Trophoblast cell (in vitro differentiated cells and primary cell): ENCODE results near the gene RIT2.

Experiments used
- DNase-seq, 2 donors: peaks; one replicate each; pipeline ENCODE4 v3.0.0-alpha.2; 2016
- H2AFZ ChIP-seq: 2 replicates; pipeline ENCODE4 v1.6.1; 2013; ENCODE audit warnings: low read length, moderate library complexity, mild to moderate bottlenecking; ENCODE audit not compliant: insufficient read depth, poor library complexity
- H2AK5ac ChIP-seq: 2 replicates; pipeline ENCODE4 v1.6.1; 2013; ENCODE audit warnings: mild to moderate bottlenecking, low read length
- H2BK120ac ChIP-seq: 2 replicates; pipeline ENCODE4 v1.6.1; 2013; ENCODE audit warnings: low read length, mild to moderate bottlenecking, moderate library complexity; ENCODE audit not compliant: insufficient read depth, poor library complexity
- H2BK12ac ChIP-seq: 2 replicates; pipeline ENCODE4 v1.6.1; 2013; ENCODE audit warnings: mild to moderate bottlenecking, low read length, moderate library complexity
- H2BK5ac ChIP-seq: 2 replicates; pipeline ENCODE4 v1.6.1; 2013; ENCODE audit warnings: low read length, low read depth, moderate library complexity, mild to moderate bottlenecking; ENCODE audit not compliant: poor library complexity
- H3K14ac ChIP-seq: 2 replicates; pipeline ENCODE4 v1.6.1; 2013; ENCODE audit warnings: mild to moderate bottlenecking, low read length
- H3K18ac ChIP-seq: 2 replicates; pipeline ENCODE4 v1.6.1; 2013; ENCODE audit warnings: mild to moderate bottlenecking, low read length
- H3K23ac ChIP-seq: 2 replicates; pipeline ENCODE4 v1.6.1; 2013; ENCODE audit warnings: low read length
- H3K27ac ChIP-seq: 2 replicates; pipeline ENCODE4 v1.5.1; 2013; ENCODE audit warnings: low read depth, mild to moderate bottlenecking, inconsistent platforms, low read length, moderate library complexity
- H3K27me3 ChIP-seq: 2 replicates; pipeline ENCODE4 v1.6.1; 2013; ENCODE audit warnings: inconsistent platforms, mild to moderate bottlenecking, low read length, moderate library complexity; ENCODE audit not compliant: insufficient read depth
- H3K36me3 ChIP-seq, 2 experiments: 1 replicate in 1 of 2; 2 replicates in 1 of 2; pipeline ENCODE4 v1.6.1; 2013; ENCODE audit warnings: low read length in 2 of 2, mild to moderate bottlenecking in 2 of 2, moderate library complexity in 1 of 2; ENCODE audit not compliant: insufficient read depth in 2 of 2, control insufficient read depth in 1 of 2
- H3K4ac ChIP-seq: 2 replicates; pipeline ENCODE4 v1.6.1; 2013; ENCODE audit warnings: low read depth, mild to moderate bottlenecking, low read length, moderate library complexity
- H3K4me1 ChIP-seq, 2 experiments: 1 replicate in 1 of 2; 2 replicates in 1 of 2; pipeline ENCODE4 v1.6.1; 2013; ENCODE audit warnings: low read length in 2 of 2, mild to moderate bottlenecking in 2 of 2, moderate library complexity in 1 of 2; ENCODE audit not compliant: insufficient read depth in 2 of 2, control insufficient read depth in 1 of 2
- H3K4me2 ChIP-seq: 2 replicates; pipeline ENCODE4 v1.6.1; 2013; ENCODE audit warnings: inconsistent platforms, mild to moderate bottlenecking, low read length, moderate library complexity
- H3K4me3 ChIP-seq: 2 replicates; pipeline ENCODE4 v1.5.1; 2013; ENCODE audit warnings: mild to moderate bottlenecking, low read depth, low read length, inconsistent platforms
- H3K79me1 ChIP-seq: one replicate; pipeline ENCODE4 v1.6.1; 2013; ENCODE audit warnings: low read length
- H3K79me2 ChIP-seq: 2 replicates; pipeline ENCODE4 v1.6.1; 2013; ENCODE audit warnings: low read length, mild to moderate bottlenecking; ENCODE audit not compliant: control insufficient read depth, insufficient read depth, poor library complexity
- H3K9ac ChIP-seq: 2 replicates; pipeline ENCODE4 v1.6.1; 2013; ENCODE audit warnings: mild to moderate bottlenecking, low read length
- H3K9me3 ChIP-seq: 2 replicates; pipeline ENCODE4 v1.6.1; 2013; ENCODE audit warnings: low read depth, mild to moderate bottlenecking, control low read depth, inconsistent platforms, low read length; ENCODE audit not compliant: insufficient read depth
- H4K12ac ChIP-seq: 2 replicates; pipeline ENCODE4 v1.6.1; 2013; ENCODE audit warnings: low read depth, mild to moderate bottlenecking, low read length, moderate library complexity
- H4K8ac ChIP-seq: 2 replicates; pipeline ENCODE4 v1.6.1; 2013; ENCODE audit warnings: low read depth, mild to moderate bottlenecking, low read length, moderate library complexity
- H4K91ac ChIP-seq: one replicate; pipeline ENCODE4 v1.6.1; 2013; ENCODE audit warnings: low read depth, mild to moderate bottlenecking, low read length, moderate library complexity
- WGBS: extraction: QIAGEN DNeasy Blood & Tissue Kit; methylation state at CpG from one replicate; pipeline ENCODE4 v1.1.7; 2013; ENCODE audit warnings: missing lambda C conversion rate; ENCODE audit not compliant: insufficient read length, insufficient coverage; ENCODE audit errors: extremely low coverage; 5-methylcytosine and 5-hydroxymethylcytosine counted together

RIT2 gene

DNA sequence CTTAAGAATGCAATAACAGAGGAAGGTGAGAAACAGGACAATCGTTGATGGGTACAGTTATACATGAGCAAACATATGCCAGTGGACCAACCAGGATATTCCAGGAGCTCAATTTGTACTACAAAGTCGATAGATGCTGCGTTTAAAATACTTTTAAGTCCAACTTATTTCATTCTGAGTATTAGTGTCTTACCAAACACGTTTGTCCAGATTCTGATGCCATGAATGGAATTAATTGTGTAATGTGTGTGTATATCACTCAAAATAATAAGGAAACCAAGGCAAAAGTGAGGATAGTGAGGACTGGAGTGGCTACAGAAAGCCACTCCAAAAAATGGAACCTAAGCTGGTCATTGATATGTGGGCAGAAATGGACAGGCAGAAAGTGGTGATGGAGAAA, 332.6 kb downstream of the RIT2 start:
- no peak overlapping the region for H4K12ac ChIP-seq
- H3K9ac ChIP-seq, result no peak overlapping the region
- no peak overlapping the region for H3K4ac ChIP-seq
- no peak overlapping the region for H2AK5ac ChIP-seq
- no peaks in the 10 kb centered on the region for H3K79me1 ChIP-seq
- H4K91ac ChIP-seq, result no peak overlapping the region
- H3K36me3 ChIP-seq, result no peaks in the 10 kb centered on the region
- WGBS, result no CpG with 5 or more reads among the region's 4 CpGs
- no peak overlapping the region for H3K18ac ChIP-seq
- H3K27ac ChIP-seq, result no peak overlapping the region
- no peak overlapping the region for H2AFZ ChIP-seq
- no peak overlapping the region for H3K14ac ChIP-seq
- no peak overlapping the region for H2BK5ac ChIP-seq
- H3K4me1 ChIP-seq, result no peaks in the 10 kb centered on the region
- no peak overlapping the region for H2BK120ac ChIP-seq
- no peaks in the 10 kb centered on the region for H3K27me3 ChIP-seq
- no peak overlapping the region for H2BK12ac ChIP-seq
- no peak overlapping the region for H3K4me2 ChIP-seq
- no peak overlapping the region for H3K23ac ChIP-seq
- H3K79me2 ChIP-seq, result no peaks in the 10 kb centered on the region
- no peak overlapping the region for H3K4me3 ChIP-seq
- no peaks in the 10 kb centered on the region for H3K9me3 ChIP-seq
- no peak overlapping the region for H4K8ac ChIP-seq
- peak; percentile 10 to 61 for DNase-seq

DNA sequence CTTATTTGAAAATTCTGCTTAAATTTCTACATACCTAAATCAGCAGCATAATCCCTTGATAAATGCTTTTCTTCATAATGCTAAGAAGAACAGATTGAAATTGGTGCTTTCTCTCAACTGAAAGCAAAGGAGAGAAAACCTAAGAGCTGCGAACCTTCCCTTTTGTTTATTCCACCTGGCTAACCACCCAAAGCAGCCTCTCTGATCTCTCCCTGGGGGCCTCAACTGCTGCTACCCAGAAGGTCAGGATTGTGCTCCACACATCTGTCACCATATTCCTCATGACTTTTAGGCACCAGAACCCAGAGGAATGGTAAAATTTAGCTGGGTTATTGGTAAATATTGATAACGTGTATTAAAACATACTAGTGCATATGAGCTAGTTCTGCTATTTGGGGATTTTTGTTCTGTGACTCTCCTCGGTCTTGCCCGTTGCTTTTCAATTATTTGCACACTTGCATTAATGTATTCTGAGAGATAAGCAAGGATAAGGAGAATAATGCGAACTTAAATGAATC, 334.1 kb downstream of the RIT2 start:
- no CpG with 5 or more reads among the region's 5 CpGs for whole genome bisulfite sequencing
- DNase-seq, result no peak
- no peaks in the 10 kb centered on the region for H3K79me1 ChIP-seq

DNA sequence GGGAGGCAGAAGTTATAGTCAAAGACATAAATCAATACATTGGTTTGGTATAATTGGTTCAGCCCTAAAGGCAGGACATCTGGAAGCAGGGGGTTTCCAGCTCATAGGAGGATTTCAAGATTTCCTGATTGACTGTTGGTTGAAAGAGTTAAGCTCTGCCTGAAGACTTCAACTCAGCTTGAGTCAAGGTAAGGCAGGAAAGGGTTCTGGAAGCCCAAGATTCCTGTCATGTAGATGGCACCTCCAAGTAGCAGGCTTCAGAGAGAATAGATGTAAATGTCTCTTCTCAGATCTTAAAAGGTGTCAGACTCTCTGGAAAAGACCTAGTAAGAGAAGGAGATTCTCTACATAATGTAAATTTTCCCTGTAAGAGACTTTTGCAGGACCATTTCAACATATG, 335.3 kb downstream of the RIT2 start:
- no peak for DNase-seq
- H3K14ac ChIP-seq, result no peak overlapping the region
- no peak overlapping the region for H4K91ac ChIP-seq
- no peaks in the 10 kb centered on the region for H3K4me1 ChIP-seq
- H2BK12ac ChIP-seq, result no peak overlapping the region
- H4K12ac ChIP-seq, result no peak overlapping the region
- no peaks in the 10 kb centered on the region for H3K79me1 ChIP-seq
- no peak overlapping the region for H2BK5ac ChIP-seq
- H3K23ac ChIP-seq, result no peak overlapping the region
- H3K36me3 ChIP-seq, result no peaks in the 10 kb centered on the region
- H3K79me2 ChIP-seq, result no peaks in the 10 kb centered on the region
- no peaks in the 10 kb centered on the region for H3K9me3 ChIP-seq
- H2BK120ac ChIP-seq, result no peak overlapping the region
- H2AFZ ChIP-seq, result no peak overlapping the region
- H3K18ac ChIP-seq, result no peak overlapping the region
- no peak overlapping the region for H3K4me2 ChIP-seq
- H3K27me3 ChIP-seq, result no peaks in the 10 kb centered on the region
- H3K9ac ChIP-seq, result no peak overlapping the region
- H3K4ac ChIP-seq, result no peak overlapping the region
- H2AK5ac ChIP-seq, result no peak overlapping the region
- no peak overlapping the region for H3K27ac ChIP-seq
- H4K8ac ChIP-seq, result no peak overlapping the region
- H3K4me3 ChIP-seq, result no peak overlapping the region

More for the DNA sequence above, 334.1 kb downstream of the RIT2 start:
- H4K12ac ChIP-seq, result no peak overlapping the region
- H2AFZ ChIP-seq, result no peak overlapping the region
- H3K27ac ChIP-seq, result no peak overlapping the region
- H4K91ac ChIP-seq, result peak overlapping the region; percentile 14
- no peaks in the 10 kb centered on the region for H3K4me1 ChIP-seq
- H3K14ac ChIP-seq, result no peak overlapping the region
- no peaks in the 10 kb centered on the region for H3K79me2 ChIP-seq
- no peaks in the 10 kb centered on the region for H3K36me3 ChIP-seq
- no peak overlapping the region for H4K8ac ChIP-seq
- H3K18ac ChIP-seq, result no peak overlapping the region
- no peak overlapping the region for H3K4me3 ChIP-seq
- H3K27me3 ChIP-seq, result no peaks in the 10 kb centered on the region
- H2BK5ac ChIP-seq, result no peak overlapping the region
- H3K23ac ChIP-seq, result no peak overlapping the region
- H2AK5ac ChIP-seq, result no peak overlapping the region
- H3K9me3 ChIP-seq, result no peaks in the 10 kb centered on the region
- H3K4me2 ChIP-seq, result no peak overlapping the region
- no peak overlapping the region for H3K9ac ChIP-seq
- H3K4ac ChIP-seq, result no peak overlapping the region
- no peak overlapping the region for H2BK12ac ChIP-seq
- H2BK120ac ChIP-seq, result no peak overlapping the region

DNA sequence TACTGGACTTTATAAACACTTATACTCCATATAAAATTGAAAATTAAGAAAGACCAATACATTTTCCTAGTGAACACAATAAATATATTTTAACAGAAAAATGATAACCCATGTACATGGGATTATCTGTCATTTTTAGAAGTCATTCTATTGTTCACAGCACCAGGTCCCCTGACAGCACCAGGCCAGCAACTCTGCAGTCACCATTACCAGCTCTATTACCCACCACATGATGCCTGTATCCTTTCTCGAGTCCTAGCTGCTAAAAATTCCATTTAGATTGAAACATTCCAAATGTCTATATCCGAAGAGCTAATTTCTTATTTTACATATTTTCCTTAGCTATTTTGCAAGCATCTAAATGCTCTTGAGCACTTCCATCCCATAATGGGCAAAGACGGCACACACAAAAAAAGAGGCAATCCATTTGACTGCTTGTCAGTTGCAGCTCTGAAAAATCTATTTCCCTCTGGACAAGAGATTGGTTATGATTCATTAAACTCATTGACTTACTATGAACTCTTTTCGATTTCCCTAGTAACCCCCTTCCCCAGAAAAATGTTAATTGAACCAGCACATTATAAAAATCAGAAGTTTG, 336.9 kb downstream of the RIT2 start:
- H3K4ac ChIP-seq, result no peak overlapping the region
- no peak overlapping the region for H3K4me3 ChIP-seq
- no peak overlapping the region for H3K18ac ChIP-seq
- no peak overlapping the region for H2BK12ac ChIP-seq
- no peaks in the 10 kb centered on the region for H3K79me2 ChIP-seq
- H3K9me3 ChIP-seq, result no peaks in the 10 kb centered on the region
- H3K4me2 ChIP-seq, result no peak overlapping the region
- H2AFZ ChIP-seq, result no peak overlapping the region
- DNase-seq, result no peak
- WGBS, result no CpG with 5 or more reads among the region's 4 CpGs
- H4K12ac ChIP-seq, result no peak overlapping the region
- H3K27me3 ChIP-seq, result no peaks in the 10 kb centered on the region
- H3K9ac ChIP-seq, result no peak overlapping the region
- H3K36me3 ChIP-seq, result no peaks in the 10 kb centered on the region
- no peak overlapping the region for H4K8ac ChIP-seq
- H2BK120ac ChIP-seq, result no peak overlapping the region
- H2AK5ac ChIP-seq, result no peak overlapping the region
- H3K27ac ChIP-seq, result no peak overlapping the region
- no peaks in the 10 kb centered on the region for H3K79me1 ChIP-seq
- no peak overlapping the region for H2BK5ac ChIP-seq
- no peaks in the 10 kb centered on the region for H3K4me1 ChIP-seq
- H3K23ac ChIP-seq, result no peak overlapping the region
- H4K91ac ChIP-seq, result no peak overlapping the region
- H3K14ac ChIP-seq, result no peak overlapping the region
